A673 (cell line): ENCODE results near the gene ADAMTSL3.

Experiments
- CTCF ChIP-seq: fragments of 300-800, 200-600 bp; sonication (generic); conservative IDR thresholded peaks from 2 replicates; pipeline ENCODE4 v1.5.1; 2017; ENCODE audit warnings: low read depth, mild to moderate bottlenecking, antibody characterized with exemption, low read length, moderate library complexity, mixed read lengths
- EZH2 ChIP-seq: fragments of 200-600 bp; sonication (generic); IDR thresholded peaks from 2 replicates; pipeline ENCODE4 v1.6.1; 2017; ENCODE audit warnings: borderline replicate concordance, low read depth, mild to moderate bottlenecking, mixed read lengths, antibody characterized with exemption, low read length; ENCODE audit not compliant: poor library complexity, severe bottlenecking

- TF ChIP-seq CTCF (no peak), EZH2 (no peak)
These were observed 108.4 kb downstream of the ADAMTSL3 start for GRCh38 chr15:83762367-83762766.
